ENCODE data around the gene WWOX.

WWOX gene

DNA sequence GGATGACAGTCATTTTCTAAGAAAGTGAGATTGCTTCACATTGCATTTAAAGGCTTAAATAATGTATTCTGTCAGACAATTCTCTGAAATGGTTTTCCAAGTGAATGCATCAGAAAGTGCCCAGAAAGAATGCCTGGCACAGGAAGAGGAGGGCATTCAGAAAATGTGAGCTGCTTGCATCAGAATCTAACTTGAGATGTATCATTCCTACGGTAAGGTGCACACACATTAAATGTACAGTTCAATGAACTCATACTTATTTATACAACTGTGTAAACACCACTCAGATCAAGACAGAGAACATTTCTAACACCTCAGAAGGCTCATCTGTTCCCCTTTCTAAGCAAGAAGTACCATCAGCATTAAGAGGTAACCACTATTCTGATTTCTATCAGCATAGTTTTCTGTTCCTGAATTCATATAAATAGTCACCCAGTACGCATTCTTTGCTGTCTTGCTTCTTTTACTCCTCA lies 863.0 kb downstream of the WWOX start:
- Histone ChIP-seq H3K27ac (ENCODE audit: low read length) (no peak overlapping the region), H3K4me3 (ENCODE audit: low read length) (no peak overlapping the region), H3K4me1 (ENCODE audit: low read length) (peaks cover 5% of the 10 kb centered on the region), H3K4me2 (ENCODE audit: low read depth, low read length) (no peak overlapping the region), H3K9ac (ENCODE audit: low read length) (no peak overlapping the region), H3K9me2 (replicated peaks; ENCODE audit: insufficient read depth, low read length) (no peaks in the 10 kb centered on the region), H2AFZ (ENCODE audit: low read length) (no peak overlapping the region), H3K36me3 (replicated peaks; ENCODE audit: insufficient read depth, low read length) (no peaks in the 10 kb centered on the region), H4K20me1 (ENCODE audit: insufficient read depth, low read length) (no peaks in the 10 kb centered on the region), H3F3A (ENCODE audit: insufficient read depth, low read length) (peaks cover 3% of the 10 kb centered on the region; the same call in 1 of the 2 replicates), H3K79me2 (ENCODE audit: low read length) (no peaks in the 10 kb centered on the region), H3K9me3 (replicated peaks; ENCODE audit: insufficient read depth, low read length) (no peaks in the 10 kb centered on the region), H3K27me3 (replicated peaks; ENCODE audit: insufficient read depth, low read length) (no peaks in the 10 kb centered on the region)
- DNase-seq = no peak
- TF ChIP-seq EZH2phosphoT487 (IDR thresholded peaks at IDR 0.05; ENCODE audit: low read length) (no peak), EZH2 (optimal IDR thresholded peaks at IDR 0.05; ENCODE audit: low read depth, low read length) (no peak)
- TF ChIP-seq, protein P1, sequence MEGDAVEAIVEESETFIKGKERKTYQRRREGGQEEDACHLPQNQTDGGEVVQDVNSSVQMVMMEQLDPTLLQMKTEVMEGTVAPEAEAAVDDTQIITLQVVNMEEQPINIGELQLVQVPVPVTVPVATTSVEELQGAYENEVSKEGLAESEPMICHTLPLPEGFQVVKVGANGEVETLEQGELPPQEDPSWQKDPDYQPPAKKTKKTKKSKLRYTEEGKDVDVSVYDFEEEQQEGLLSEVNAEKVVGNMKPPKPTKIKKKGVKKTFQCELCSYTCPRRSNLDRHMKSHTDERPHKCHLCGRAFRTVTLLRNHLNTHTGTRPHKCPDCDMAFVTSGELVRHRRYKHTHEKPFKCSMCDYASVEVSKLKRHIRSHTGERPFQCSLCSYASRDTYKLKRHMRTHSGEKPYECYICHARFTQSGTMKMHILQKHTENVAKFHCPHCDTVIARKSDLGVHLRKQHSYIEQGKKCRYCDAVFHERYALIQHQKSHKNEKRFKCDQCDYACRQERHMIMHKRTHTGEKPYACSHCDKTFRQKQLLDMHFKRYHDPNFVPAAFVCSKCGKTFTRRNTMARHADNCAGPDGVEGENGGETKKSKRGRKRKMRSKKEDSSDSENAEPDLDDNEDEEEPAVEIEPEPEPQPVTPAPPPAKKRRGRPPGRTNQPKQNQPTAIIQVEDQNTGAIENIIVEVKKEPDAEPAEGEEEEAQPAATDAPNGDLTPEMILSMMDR (IDR thresholded peaks at IDR 0.05; ENCODE audit: low read length) = no peak

- no peaks in the 10 kb centered on the region for H3K36me3 ChIP-seq (replicated peaks; ENCODE audit: insufficient read depth, low read length)
- TF ChIP-seq EZH2phosphoT487 (IDR thresholded peaks at IDR 0.05; ENCODE audit: low read length) (no peak), EZH2 (optimal IDR thresholded peaks at IDR 0.05; ENCODE audit: low read depth, low read length) (no peak)
- TF ChIP-seq, protein P1 (IDR thresholded peaks at IDR 0.05; ENCODE audit: low read length) = no peak
- H3F3A ChIP-seq (ENCODE audit: insufficient read depth, low read length) = no peaks in the 10 kb centered on the region
- H3K79me2 ChIP-seq (ENCODE audit: low read length) = no peaks in the 10 kb centered on the region
- H3K27ac ChIP-seq (ENCODE audit: low read length) = no peak overlapping the region
- H3K9me3 ChIP-seq (replicated peaks; ENCODE audit: insufficient read depth, low read length) = no peaks in the 10 kb centered on the region
- H3K27me3 ChIP-seq (replicated peaks; ENCODE audit: insufficient read depth, low read length) = no peaks in the 10 kb centered on the region
- H3K4me3 ChIP-seq (ENCODE audit: low read length) = no peak overlapping the region
- no peak overlapping the region for H2AFZ ChIP-seq (ENCODE audit: low read length)
- no peak overlapping the region for H3K9ac ChIP-seq (ENCODE audit: low read length)
- DNase-seq = no peak
- no peaks in the 10 kb centered on the region for H3K9me2 ChIP-seq (replicated peaks; ENCODE audit: insufficient read depth, low read length)
- H3K4me2 ChIP-seq (ENCODE audit: low read depth, low read length) = no peak overlapping the region
- H4K20me1 ChIP-seq (ENCODE audit: insufficient read depth, low read length) = no peaks in the 10 kb centered on the region
- H3K4me1 ChIP-seq (ENCODE audit: low read length) = no peaks in the 10 kb centered on the region
Observed at GRCh38 chr16:78967948-78968347, 868.5 kb downstream of the WWOX start.

- Histone ChIP-seq H3K9me2 (replicated peaks; ENCODE audit: insufficient read depth, low read length) (no peaks in the 10 kb centered on the region), H3K9ac (ENCODE audit: low read length) (no peak overlapping the region), H2AFZ (ENCODE audit: low read length) (no peak overlapping the region), H3K27me3 (replicated peaks; ENCODE audit: insufficient read depth, low read length) (no peaks in the 10 kb centered on the region), H4K20me1 (ENCODE audit: insufficient read depth, low read length) (no peaks in the 10 kb centered on the region), H3K79me2 (ENCODE audit: low read length) (no peaks in the 10 kb centered on the region), H3K4me2 (ENCODE audit: low read depth, low read length) (no peak overlapping the region), H3K4me1 (ENCODE audit: low read length) (no peaks in the 10 kb centered on the region), H3K4me3 (ENCODE audit: low read length) (no peak overlapping the region), H3K36me3 (replicated peaks; ENCODE audit: insufficient read depth, low read length) (no peaks in the 10 kb centered on the region), H3F3A (ENCODE audit: insufficient read depth, low read length) (no peaks in the 10 kb centered on the region), H3K27ac (ENCODE audit: low read length) (no peak overlapping the region), H3K9me3 (replicated peaks; ENCODE audit: insufficient read depth, low read length) (no peaks in the 10 kb centered on the region)
- TF ChIP-seq EZH2phosphoT487 (IDR thresholded peaks at IDR 0.05; ENCODE audit: low read length) (no peak), EZH2 (optimal IDR thresholded peaks at IDR 0.05; ENCODE audit: low read depth, low read length) (no peak)
- TF ChIP-seq, protein P1 (IDR thresholded peaks at IDR 0.05; ENCODE audit: low read length) = no peak
- no peak for DNase-seq
Observed at GRCh38 chr16:78969721-78970120, 870.3 kb downstream of the WWOX start.

Measured in MM.1S (cell line).